GM21381 (cell line): ENCODE results near the gene GBX2.

Source experiments
- ATAC-seq: cut with Tn5 transposase; IDR thresholded peaks from one replicate; pipeline ENCODE4 v1.9.1; 2021; ENCODE audit warnings: mild to moderate bottlenecking, moderate library complexity; ENCODE audit not compliant: unreplicated experiment

Gene GBX2

GRCh38 chr2:236168110-236169080 lies at the start of gene GBX2:
Gene GBX2, minus strand, starts transcription at chr2:236168386. Its CDS starts 415 bp downstream, at chr2:236167971.
- no peak for ATAC-seq

DNA sequence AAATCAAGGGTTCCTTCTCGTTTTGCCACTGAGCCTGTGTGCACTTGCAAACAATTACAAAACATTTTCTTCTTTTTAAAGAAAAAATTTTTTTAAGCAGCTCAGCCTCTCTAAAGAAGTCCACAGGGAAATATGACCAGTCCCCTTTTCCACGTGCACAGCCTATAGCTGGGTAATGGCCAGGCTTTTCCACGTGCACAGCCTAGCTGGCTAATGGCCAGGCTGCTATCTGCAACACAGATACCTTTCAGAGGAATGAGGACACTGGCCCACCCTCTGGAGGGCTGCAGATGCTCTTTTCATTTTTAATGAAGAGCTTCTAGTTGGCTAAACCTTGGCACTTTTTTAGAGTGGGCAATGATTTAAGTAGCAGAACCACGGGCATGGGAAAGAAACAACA lies 49.7 kb upstream of the GBX2 start:
- no peak for ATAC-seq

- no peak for ATAC-seq
Observed at GRCh38 chr2:236216711-236217110, 48.5 kb upstream of the GBX2 start.

DNA sequence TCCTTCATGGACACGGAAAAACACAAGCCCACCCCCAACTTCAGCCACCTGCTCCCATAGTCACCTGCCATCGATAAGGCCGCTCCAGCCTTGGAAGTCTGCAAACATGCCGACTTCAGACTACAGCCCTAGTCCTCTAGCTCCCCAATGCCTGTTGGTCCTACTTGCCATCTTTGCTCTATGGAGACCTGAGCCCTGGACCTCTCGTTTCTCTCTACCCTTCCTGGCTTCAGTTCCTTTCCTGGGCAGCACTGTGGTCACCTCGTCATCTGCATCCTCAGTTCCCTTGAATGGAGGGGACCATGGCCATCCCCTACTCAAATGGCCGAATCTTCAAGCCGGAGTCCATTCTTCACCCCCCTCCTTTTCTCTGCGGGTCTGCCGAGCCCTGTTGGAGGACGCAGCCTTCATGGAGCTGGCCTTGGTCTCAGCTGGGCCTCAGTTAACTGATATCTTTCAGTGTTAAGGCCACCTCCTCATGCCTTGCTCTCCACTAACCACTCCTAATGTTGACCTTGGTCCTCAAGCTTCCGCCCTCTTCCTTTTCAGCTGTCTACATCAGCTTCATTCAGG lies 47.7 kb upstream of the GBX2 start:
- ATAC-seq, result no peak

DNA sequence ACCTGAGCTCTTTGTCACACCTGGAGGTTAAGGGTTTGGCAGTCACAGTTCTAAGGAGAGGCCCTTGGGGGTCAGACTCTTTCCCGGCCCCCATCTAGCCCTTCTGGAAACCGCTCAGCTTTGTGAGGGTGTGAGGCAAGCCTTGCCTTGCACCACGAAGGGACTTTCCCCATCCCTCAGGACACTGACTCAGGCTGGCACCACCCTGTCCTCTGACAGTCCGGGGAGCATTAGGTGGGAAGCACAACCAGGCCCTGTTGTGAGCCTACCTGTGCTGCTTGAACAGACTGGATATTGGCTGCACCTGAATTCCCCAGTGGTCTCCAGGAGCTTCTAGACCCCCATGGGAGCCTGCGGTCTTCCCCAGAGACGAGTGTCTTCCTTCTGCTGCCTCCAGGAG lies 47.0 kb upstream of the GBX2 start:
- no peak for ATAC-seq

GRCh38 chr2:236214376-236214995 lies 46.3 kb upstream of the GBX2 start:
- ATAC-seq, result no peak

GRCh38 chr2:236211296-236211695 lies 43.1 kb upstream of the GBX2 start:
- no peak for ATAC-seq

- no peak for ATAC-seq
Observed at GRCh38 chr2:236210536-236210935, 42.4 kb upstream of the GBX2 start.

DNA sequence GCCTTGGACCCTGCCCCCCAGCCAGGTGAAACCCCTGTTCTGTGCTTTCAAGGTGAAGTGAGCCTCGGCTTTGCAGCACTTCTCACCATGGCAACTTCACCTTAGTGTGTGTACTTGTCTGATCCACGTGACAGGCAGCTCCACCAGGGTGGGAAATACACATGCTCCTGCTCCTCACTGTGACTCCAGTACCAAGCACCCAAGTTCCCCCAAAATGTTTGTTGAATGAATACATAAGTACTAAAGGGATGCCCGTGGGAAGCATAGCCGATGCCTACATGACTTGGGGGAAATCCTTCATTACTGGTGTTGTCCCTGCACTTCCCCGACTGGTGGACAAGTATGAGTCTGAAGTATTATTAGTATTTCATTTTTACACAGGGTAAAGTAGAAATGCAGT lies 41.8 kb upstream of the GBX2 start:
- ATAC-seq, result no peak

DNA sequence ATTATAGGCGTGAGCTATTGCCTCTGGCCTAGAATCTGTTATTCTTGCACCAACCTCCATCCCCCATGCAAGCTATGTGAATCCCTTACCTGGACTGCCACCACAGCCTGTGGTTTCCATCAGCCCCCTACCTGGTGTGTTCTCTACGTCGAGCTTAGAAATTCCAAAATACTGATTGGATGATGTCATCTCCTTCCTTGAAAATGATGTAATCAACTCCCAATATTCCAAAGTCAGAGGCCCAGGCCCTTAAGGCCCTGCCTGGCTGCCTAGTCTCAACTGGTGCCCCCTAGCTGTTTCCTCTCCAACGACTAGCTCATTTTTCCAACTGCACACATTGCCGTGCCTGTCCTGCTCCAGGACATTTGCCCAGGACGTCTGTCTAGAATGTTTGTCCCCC lies 41.3 kb upstream of the GBX2 start:
- no peak for ATAC-seq

GRCh38 chr2:236208019-236208926 lies 40.1 kb upstream of the GBX2 start:
- no peak for ATAC-seq

DNA sequence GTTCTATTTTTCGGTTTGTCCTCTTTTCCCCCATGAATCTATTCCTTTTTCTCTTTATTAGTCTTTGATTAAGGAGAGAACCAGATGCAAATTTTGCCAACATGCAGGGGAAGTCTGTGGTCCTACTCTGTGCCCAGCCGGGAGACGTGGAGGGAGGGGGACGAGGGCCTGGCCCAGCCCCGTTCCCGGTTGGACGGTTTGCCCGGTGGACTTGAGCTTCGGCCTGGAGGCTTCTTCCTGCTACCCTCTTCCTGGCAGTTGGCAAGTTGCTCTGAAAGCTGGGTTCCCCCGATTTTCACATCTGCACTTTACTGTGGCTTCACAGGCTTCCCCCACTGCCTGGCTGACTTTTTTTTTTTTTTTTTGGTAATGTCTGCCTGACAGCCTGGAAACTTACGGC lies 39.3 kb upstream of the GBX2 start:
- ATAC-seq, result no peak

DNA sequence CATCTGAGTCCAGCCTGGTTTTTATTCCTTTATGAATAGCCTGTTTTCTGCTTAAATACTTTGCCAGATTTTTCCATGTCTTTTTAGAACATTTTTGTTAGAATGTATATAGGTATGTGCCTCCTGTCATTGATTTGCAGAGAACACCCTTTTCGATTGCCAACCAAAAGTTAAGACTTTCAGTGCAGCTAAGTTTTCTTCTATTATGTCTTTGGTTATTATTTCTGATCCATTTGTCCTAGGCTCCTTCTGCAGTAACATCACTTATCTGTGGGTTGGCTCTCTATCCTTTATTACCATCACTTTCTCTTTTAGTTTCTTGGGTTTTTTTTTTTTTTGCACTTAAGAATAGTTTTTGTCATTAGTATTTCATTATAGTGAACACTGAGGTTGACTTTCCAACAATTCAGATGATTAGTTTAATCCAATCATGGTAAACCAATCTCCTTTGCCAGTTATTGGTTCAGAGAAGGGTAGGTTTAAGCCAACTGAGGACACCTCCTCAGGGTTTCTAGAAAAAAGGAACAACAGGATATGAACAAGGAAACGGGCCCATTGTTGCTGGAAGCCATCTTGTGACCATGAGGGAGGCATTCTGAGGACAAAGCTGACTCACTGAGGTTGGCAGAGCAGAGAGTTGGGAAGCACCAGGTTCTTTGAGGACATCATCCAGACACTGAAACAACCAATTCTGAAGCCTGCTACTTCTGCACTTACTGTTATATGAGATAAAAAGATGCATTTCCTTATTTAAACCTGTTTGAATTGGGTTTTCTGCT lies 37.9 kb upstream of the GBX2 start:
- ATAC-seq, result no peak

DNA sequence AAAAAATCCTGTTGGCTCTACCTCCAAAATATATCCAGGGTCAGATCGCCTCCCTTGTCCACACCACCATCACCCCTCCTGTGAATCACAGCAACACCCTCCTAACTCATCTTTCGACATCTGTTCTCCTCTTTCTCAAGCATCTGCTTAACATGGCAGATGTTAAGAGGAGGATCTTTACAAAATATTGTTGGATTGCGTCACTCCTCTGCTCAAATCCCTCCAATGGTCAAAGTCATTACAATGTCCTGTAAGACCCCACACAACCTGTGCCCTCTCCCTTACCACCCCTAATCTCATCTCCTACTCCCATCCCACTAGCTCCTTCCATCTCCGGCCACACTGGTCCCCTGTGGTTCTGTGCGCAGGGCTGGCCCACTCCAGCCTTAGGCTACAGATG lies 36.8 kb upstream of the GBX2 start:
- ATAC-seq, result no peak

- ATAC-seq, result no peak
Observed at GRCh38 chr2:236200378-236200777, 32.2 kb upstream of the GBX2 start.

DNA sequence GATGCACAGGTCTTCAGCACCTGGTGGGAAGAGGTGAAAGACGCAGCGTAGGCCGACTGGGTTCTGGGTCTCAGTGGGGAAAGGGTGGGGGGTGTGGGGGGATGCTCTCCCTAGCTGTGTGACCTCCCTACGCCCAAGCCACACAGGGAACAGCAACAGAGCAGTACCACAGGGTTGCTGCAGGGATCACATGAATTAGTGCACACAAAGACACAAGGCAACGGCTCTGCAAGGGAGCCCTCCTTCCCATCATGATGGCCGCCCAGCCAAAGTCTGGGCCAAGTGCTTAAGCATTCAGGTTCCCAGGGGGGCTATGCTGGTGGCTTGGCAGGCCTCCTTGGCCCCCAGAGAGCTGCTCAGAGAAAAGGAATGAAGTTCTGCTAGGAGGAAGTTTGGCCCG lies 28.2 kb upstream of the GBX2 start:
- no peak for ATAC-seq

- ATAC-seq, result no peak
Observed at GRCh38 chr2:236195726-236196125, 27.5 kb upstream of the GBX2 start.

- no peak for ATAC-seq
Observed at GRCh38 chr2:236194786-236195185, 26.6 kb upstream of the GBX2 start.

DNA sequence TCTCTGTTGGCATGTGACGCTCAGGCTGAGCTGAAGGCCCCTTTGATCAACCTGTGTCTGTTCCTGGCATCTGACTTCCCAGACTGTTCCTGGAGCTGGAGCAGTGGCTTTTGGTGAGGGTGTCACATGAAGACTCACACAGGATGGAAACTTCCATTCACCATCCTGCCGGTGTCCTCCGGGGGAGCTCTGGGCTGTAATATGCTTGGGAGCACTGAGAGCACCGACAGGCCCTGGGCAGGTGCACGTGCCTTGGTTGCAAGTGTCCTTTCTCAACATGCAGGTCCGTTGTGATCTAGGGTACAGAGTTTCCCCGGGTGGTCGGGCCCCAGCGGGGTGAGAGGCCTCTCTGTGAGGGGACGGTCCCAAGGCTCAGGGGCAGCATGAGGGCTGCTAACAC lies 24.8 kb upstream of the GBX2 start:
- ATAC-seq, result no peak

- no peak for ATAC-seq
Observed at GRCh38 chr2:236190674-236191073, 22.5 kb upstream of the GBX2 start.
